GM12873 (cell line): ENCODE measurements around the gene C1QC.
A peak's percentile ranks its signal among the peaks of the same experiment; 100 is the strongest.

Experiments used
- TF ChIP-seq, protein P1 (sequence below): IDR thresholded peaks from 2 replicates; pipeline ENCODE4 v1.5.1; 2012; ENCODE audit warnings: low read depth, mild to moderate bottlenecking, moderate library complexity, low read length, control low read depth; ENCODE audit not compliant: insufficient read depth; ENCODE audit errors: missing control alignments

C1QC gene

DNA sequence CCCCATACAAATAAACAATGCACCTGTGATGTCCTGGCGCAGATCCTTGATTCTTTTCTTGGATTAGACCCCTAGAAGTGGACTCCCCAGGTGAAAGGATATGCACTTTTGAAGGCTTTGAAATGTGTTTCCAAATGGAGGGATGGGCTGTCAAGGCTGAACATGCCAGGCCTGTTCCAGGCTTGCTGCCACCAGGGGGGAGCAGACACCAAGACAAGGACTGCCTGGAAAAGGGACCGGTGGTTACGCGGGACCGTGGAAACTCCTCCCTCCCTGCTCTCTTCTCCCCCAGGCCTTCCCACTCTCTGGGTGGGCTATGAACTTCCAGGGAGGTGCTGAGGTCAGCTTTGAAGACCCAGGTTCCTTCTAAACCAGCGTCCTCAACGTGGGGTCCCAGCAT is 22.3 kb downstream of the C1QC start:
- TF ChIP-seq, protein P1, sequence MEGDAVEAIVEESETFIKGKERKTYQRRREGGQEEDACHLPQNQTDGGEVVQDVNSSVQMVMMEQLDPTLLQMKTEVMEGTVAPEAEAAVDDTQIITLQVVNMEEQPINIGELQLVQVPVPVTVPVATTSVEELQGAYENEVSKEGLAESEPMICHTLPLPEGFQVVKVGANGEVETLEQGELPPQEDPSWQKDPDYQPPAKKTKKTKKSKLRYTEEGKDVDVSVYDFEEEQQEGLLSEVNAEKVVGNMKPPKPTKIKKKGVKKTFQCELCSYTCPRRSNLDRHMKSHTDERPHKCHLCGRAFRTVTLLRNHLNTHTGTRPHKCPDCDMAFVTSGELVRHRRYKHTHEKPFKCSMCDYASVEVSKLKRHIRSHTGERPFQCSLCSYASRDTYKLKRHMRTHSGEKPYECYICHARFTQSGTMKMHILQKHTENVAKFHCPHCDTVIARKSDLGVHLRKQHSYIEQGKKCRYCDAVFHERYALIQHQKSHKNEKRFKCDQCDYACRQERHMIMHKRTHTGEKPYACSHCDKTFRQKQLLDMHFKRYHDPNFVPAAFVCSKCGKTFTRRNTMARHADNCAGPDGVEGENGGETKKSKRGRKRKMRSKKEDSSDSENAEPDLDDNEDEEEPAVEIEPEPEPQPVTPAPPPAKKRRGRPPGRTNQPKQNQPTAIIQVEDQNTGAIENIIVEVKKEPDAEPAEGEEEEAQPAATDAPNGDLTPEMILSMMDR: peak; percentile 39

DNA sequence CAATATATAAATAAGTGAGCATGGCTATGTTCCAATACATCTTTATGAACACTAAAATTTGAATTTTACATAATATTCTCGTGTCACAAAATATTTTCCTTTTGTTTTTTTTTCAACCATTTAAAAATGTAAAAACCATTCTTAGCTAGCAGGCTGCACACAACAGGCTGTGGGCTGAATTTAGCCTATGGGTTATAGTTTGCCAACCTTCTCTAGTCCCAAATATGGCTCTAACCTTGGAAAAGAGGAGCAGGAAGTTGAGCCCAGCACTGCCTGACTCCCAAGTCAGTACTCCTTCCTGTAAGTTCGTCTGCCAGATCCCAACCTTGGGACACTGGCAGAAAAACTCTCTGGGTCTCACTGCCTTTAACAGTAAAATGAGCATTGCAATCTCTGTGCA is 23.0 kb downstream of the C1QC start:
- TF ChIP-seq, protein P1: no peak

DNA sequence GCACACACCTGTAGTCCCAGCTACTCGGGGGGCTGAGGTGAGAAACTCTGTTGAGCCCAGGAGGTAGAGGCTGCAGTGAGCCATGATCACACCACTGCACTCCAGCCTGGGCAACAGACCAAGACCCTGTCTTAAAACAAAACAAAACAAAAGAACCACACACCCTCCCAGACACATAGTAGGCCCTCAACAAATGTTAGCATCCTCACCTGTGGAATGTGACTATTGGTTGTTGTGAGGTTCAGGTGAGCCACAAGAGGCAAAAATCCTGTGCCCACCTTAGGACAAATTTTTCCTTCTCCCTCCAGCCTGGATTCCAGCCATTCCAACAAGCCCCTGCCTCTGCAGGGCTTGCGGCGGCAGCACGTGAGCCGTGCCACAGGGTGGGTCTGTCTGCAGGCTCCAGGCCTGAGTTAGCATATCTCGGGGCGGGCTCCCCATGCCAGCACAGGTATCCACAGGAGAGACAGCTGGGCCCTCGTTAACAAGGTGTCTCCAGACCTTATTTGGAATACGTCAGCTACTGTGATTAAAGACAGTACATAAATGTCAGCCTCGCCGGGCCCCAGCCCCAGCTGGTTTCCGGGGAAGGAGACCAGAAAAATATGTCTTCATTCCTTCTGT is 27.0 kb downstream of the C1QC start:
- TF ChIP-seq, protein P1: no peak

DNA sequence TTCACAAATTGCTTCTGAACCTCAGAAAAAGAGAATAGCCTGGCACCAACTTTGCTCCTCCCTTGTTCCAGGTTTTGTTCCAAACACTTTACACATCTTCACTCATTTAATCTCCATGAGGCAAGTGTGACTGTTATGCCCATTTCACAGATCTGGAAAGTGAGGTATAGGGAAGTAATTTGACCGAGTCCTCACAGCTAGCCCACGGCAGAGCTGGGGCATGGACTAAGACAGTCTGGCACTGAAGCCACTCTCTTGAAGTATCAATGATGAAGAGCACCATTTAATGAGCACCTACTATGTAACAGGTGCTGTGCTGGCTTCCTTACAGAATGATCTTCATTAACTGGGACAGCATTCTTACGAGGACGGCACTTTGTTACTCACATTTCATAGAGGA is 28.6 kb downstream of the C1QC start:
- TF ChIP-seq, protein P1: no peak

DNA sequence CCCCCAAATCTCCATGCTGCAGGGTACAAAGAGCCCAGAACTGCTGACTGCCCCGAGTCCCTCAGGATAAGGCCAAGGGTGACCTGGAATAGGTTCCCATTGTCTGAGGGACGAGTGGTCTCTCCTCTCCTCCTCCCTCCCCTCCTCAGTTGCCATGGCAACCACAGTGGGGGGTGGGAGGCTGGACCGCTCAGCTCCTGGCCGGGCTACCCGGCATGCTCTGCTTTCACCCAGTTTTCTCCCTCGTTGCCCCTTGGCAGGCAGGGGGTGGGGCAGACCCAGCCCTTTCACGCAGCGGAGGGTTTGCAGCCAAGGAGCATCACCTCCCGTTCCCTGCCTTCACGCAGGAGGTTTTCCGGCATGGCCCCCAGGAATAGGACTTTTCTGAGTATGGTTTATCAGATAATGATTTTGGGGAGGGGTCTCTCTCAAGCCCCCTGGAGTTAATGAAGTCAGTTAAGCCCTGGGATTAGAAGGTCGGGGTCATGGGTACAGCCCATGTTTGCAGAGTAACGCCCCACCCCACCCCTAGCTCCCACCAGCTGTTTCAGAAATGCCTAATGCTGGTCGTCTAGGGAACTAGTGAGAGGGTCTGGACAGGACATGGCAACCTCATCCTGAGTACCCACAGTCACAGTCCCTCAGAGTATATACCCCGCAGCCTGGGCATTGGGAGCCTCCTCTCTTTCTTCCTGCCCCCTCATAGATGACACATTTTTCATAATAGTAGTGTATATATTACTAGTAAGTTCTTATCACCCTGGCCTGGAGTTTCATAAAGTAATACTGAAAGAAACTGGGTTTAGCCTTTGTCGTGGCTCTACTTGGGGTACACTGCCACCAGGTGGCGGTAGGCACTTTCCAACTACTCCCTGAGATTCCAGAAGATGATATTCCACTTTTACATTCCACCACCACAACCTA is 30.3 kb downstream of the C1QC start:
- TF ChIP-seq, protein P1: peak; percentile 72

DNA sequence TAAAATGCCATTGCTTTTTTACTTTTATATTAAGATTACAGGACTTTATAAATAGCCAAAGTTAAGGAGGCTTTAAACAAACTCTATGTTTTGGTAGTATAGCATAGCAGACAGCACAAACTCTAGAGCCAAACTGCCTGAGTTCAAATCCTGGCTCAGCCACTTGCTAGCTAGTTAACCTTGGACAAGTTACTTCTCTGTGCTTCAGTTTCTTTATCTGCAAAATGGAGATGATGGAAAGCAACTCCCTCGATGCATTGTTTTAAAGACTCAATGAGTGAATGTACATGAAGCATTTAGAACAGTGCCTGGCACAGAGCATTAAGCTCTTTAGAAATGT is 30.9 kb downstream of the C1QC start:
- TF ChIP-seq, protein P1: no peak

DNA sequence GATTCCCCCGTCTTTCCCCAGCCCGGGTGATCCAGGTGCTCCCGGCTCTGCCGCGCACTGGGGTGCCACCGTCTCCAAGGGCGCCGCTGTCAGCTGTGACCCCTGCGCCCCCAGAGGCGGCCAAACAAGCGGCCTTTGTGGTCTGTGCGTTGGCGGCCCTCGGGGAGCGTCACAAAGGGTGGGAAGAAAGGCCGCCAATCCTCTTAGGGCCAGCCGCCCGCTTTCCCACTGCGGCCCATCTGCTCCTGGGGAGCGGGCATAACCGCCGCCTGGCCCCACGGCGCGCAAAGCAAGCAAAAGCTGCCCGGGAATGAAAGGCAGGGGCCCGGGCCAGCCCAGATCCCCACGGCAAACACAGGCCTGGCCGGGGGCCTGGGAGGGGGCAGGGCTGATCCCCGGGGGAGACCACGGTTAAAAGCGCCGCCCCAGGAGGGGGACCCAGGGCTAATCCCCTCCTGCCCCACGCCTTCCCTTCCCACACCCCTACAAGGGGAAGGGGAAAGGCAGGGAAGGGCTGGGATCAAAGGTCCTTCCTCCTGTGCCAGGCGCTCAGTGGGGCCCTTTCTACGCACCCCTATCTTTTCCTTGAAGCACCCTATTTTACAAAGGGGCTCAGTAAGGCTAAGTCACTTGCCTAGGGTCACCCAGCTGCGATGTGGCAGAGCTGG is 33.6 kb downstream of the C1QC start:
- TF ChIP-seq, protein P1: no peak
